Left hindlimb (tissue), 1 donor: ENCODE measurements around the gene GTF2I.
"Not testable (repeated sequence)": the region's sequence is repeated elsewhere in the genome, so short reads cannot be mapped to it uniquely, and the experiment has no call there.

Experiments used
- DNase-seq: peaks from one replicate; pipeline ENCODE4 v3.0.0-alpha.2; 2018

Gene GTF2I

DNA sequence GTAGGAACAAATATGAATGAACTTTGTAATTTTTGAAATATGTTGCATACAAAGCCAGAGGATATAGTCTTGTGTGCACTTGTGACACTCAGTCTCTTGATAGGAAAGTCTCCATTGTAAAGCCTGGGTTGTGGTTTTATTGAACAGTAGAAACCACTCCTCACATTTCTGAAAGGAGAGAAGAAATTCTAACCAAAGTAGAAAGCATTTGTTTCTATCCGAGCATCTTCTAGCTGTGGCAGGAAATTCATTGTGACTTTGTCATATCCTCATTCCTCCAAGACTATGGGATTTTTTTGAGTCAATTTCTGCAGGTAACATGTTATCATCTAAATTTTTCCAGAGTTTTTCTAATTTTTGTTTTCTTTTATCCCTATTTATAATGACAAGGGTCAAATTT is 60.8 kb downstream of the GTF2I start:
- DNase-seq, result no peak

DNA sequence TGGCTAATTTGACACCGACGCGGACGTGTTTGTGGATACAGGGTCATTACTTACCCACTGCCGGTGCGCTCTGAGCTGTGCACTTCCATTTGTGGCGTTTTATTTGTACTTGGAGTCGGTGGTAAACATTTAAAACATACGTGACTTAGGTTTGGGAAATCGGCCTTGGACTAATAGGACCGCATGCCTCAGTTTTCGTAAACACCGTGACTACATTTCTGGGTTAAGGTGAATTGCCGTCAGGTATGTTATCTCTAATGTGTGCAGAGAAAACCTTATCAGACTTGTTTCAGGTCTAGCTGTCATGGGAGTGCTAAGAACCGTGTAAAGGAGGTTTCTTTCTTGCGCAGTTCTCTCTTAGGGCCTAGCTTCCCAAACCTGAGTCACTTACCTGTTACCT is 64.6 kb downstream of the GTF2I start:
- DNase-seq, result no peak

GRCh38 chr7:74725840-74726239 is 68.3 kb downstream of the GTF2I start:
- DNase-seq, result no peak

DNA sequence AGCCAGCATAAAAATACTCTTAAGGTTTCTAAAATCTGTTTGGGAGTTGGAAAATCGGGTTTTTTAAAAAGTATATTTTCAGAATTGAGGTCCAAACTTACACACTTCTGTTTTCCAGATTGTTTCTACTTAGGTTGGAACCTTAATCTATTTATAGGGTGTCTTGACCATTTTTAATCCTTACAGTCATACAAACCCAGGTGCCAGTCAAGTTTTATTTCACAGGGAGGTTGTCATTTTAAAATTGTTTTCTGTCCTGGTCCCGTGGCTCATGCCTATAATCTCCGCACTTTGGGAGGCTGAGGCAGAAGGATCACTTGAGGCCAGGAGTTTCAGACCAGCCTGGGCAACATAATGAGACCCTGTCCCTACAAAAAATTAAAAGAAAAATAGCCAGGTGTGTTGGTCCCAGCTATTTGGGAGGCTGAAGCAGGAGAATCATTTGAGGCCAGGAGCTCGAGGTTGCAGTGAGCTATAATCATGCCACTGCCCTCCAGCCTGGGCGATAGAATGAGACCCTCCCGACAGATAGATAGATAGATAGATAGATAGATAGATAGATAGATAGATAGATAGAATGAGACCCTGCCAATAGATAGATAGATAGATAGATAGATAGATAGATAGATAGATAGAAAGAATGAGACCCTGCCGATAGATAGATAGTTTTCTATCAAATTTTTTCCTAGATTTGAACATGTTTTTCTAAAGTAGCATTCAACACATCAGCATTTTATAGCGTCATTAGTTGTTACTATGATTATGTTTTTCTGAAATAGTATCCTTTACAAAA is 69.0 kb downstream of the GTF2I start:
- DNase-seq, result no peak

DNA sequence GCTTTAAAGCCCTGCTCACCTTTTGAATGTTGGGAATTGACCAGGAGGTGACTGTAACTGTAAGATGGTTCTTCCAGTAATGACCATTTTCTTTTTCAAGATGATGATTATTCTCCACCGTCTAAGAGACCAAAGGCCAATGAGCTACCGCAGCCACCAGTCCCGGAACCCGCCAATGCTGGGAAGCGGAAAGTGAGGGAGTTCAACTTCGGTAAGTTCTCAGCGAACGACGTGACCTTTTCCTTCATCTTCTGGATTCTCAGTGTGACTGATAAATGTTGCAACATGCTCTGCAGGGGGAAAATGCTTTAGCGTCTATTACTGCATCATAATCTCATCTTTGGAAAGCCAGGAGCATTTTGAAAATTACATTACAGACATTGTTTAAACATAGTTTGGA is 71.2 kb downstream of the GTF2I start:
- DNase-seq, result not testable (repeated sequence)

GRCh38 chr7:74730186-74730585 is 72.7 kb downstream of the GTF2I start:
- not testable (repeated sequence) for DNase-seq

DNA sequence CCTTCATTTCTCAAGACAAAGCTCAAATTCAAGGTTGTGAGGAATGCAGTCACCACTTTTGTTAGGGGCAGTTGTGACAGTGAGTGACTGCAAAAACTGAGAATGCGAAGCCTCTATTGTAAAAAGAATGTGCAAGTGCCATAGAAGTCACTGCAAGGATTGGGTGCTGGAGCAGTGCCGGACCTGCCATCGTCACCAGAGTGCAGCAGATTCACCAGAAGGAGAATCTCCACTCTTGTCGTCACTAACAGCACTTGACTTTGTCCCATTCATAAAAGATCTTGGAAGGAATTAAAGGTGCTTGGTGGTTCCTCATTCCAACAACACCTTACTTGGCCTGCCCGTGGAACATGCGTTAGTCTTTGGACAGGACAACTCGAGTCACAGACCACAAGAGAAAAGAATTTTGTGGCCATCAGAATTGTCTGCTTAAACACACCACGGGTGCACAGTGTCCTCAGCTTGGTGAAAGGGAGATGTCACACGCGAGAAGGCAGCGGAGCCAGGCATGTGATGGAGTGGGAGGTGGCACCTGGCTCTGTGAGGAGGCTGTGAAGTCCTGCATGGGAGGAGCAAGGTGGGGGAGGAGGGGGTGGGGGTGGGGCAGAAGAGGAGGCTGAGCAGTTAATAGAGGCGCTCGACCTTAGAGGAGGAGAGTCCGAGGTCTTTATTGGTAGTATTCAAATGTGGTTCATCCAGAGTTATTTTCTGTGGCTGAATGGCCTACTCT is 82.6 kb downstream of the GTF2I start:
- DNase-seq, result not testable (repeated sequence)

GRCh38 chr7:74743936-74744557 is 86.5 kb downstream of the GTF2I start:
- DNase-seq, result not testable (repeated sequence)

DNA sequence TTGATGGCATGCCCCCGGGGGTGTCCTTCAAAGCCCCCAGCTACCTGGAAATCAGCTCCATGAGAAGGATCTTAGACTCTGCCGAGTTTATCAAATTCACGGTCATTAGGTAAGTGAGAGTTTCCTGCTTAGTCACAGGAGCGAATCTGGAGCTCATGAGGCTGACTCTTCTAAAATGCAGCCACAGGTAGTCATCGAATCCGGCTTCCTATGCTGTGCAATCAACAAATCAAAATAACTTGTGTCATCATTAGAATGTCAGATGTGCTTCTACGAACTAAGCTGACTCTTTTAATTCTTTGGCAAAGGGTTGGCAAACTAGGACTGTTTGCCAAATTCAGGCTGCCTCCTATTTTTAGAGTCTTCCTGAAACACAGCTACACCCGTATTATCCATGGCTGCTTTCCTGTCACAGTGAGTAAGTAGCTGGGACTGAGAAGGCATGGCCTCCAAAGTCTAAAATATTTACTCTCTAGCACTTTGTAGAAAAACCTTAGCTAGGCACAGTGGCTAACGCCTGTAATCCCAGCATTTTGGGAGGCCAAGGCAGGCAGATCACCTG is 96.5 kb downstream of the GTF2I start:
- DNase-seq, result not testable (repeated sequence)

DNA sequence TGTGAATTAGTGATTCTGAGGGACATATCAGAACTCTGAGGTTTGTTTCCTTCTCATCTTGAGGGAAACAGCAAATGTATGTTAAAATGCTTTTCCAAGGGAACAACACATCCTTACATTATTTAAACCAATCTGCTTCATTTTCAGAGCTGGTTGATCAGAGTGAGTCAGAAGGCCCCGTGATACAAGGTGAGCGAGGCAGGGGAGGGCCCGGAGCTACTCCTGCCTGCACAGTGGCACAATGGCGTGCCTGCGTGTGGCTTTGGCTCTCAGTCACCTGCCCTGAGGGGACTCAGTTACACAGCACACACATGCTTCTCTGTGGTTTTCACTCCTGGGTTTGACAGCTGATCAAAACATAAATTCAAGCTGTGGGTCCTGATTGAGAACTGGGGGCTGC is 99.2 kb downstream of the GTF2I start:
- not testable (repeated sequence) for DNase-seq

- not testable (repeated sequence) for DNase-seq
Measured at GRCh38 chr7:74758268-74758667, 100.8 kb downstream of the GTF2I start.

DNA sequence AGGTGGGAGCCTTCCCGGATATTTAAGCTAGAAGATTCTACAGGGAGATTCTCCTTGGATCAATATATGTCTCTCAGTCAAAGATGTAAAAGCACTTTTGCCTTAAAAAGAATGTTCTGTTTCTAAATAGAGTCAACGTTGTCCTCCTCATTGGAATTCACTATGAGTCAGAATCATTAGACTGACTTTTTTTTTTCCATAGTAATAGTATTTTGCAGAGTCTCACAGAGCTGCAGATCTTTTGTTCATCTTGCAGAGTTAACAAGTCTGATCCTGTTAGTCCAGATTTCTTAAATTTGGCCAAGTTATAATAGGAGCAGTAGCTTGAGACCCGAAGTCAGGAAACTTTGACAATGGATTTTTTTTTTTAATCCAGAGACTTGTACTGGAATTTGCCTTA is 101.5 kb downstream of the GTF2I start:
- DNase-seq, result not testable (repeated sequence)

DNA sequence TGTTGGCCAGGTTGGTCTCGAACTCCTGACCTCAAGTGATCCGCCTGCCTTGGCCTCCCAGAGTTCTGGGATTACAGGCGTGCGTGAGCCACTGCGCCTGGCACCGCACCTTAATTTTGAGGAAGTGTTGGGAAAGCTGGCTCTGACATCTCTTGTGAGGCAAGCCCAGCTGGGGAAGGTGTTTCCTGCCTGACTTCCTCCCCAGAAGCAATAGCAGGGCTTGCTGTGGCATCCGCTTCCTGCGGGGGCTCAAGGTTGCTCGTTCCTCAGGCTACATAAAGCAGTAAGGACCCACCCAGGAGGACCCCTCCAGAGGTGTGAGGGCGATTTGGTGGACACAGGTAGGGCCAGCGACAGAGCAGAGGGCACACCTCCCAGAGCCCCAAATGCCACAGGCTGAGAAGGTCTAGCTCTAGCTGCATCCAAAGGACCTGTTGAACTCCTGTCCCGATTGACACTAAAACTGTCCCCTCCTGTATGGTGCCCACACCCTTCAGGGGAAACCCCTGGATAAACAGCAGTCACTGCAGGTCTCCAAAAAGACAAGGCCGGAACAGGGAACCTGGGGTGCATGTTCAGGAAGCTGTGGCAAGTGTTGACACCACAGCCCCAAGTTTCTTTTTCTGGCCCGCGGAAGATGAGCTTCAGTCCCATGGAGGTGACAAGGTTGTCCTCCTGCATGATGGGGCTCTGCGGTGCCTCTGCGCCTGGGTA is 107.8 kb downstream of the GTF2I start:
- DNase-seq, result not testable (repeated sequence)

GRCh38 chr7:74766509-74766908 is 109.0 kb downstream of the GTF2I start:
- not testable (repeated sequence) for DNase-seq

GRCh38 chr7:74766991-74767390 is 109.5 kb downstream of the GTF2I start:
- DNase-seq, result peak; percentile 3

DNA sequence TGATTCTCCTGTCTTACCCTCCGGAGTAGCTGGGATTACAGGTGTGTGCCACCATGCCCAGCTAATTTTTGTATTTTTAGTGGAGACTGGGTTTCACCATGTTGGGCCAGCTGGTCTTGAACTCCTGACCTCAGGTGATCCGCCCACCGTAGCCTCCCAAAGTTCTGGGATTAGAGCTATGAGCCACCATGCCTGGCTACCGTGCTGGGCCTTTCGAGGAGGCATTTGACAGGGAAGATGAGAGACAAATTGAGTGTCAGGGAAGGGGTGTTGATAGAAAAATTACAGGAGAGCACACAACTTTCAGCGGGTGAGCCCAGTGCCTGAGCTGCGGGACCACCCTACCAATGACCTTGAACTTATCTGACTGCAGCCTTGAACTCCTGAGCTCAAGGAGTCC is 112.5 kb downstream of the GTF2I start:
- DNase-seq, result not testable (repeated sequence)

GRCh38 chr7:74772093-74772492 is 114.6 kb downstream of the GTF2I start:
- not testable (repeated sequence) for DNase-seq

- not testable (repeated sequence) for DNase-seq
Measured at GRCh38 chr7:74773760-74774750, 116.5 kb downstream of the GTF2I start, which contains the start of gene NCF1. TSS of gene NCF1 (plus strand) at chr7:74774011. CDS start at chr7:74774032, 21 bp downstream.

DNA sequence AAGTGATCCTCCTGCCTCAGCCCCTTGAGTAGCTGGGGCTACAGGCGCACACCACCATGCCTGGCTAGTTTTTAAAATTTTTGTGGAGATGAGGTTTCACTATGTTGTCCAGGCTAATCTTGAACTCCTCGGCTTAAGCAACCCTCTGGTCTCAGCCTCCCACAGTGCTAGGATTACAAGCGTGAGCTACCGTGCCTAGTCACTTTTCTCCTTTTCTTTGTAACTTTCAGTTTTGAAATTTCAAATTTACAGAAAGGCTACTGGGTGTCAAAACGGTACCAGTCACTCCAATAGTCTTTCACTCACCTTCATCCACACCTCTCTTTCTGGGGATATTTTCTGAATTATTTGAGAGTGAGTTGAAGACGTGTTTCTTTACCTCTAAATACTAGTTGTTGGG is 117.6 kb downstream of the GTF2I start:
- not testable (repeated sequence) for DNase-seq

DNA sequence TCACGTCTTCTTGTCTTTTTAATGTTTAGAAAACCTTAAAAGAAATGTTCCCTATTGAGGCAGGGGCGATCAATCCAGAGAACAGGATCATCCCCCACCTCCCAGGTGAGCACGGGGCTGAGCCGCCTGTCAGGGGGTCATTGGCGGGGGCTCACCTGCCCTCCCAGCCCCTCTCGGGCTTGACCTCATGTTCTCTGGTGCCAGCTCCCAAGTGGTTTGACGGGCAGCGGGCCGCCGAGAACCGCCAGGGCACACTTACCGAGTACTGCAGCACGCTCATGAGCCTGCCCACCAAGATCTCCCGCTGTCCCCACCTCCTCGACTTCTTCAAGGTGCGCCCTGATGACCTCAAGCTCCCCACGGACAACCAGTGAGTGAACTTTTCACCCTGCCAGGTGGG is 121.5 kb downstream of the GTF2I start:
- not testable (repeated sequence) for DNase-seq

- not testable (repeated sequence) for DNase-seq
Measured at GRCh38 chr7:74781746-74782145, 124.2 kb downstream of the GTF2I start.
